Right renal pelvis (tissue), 4 donors: ENCODE data around the gene GNG14. TPM values are rescaled to one million over a fixed set of nuclear protein-coding genes. Genes with fewer than 3 reads are reported as not detected.
"Not testable (repeated sequence)": the region's sequence is repeated elsewhere in the genome, so short reads cannot be mapped to it uniquely, and the experiment has no call there.

Experiments used
- DNase-seq, 4 donors: peaks; one replicate each; pipeline ENCODE4 v3.0.0-alpha.2; 2013; ENCODE audit warnings: low read depth in 4 of 4, low spot score in 3 of 4, missing footprints in 1 of 4
- polyA plus RNA-seq, 4 donors: library from polyadenylated mRNA; unstranded; fragments of 120-200 nt; gene quantifications; one replicate each; pipeline ENCODE4 v1.2.1, GENCODE V29; 2013; ENCODE audit not compliant: insufficient read length in 4 of 4

GNG14 gene
- polyA plus RNA-seq, 4 donors = 0.39 to 0.56 TPM; not detected in 2

- DNase-seq = no peak
Observed at GRCh38 chr19:12695096-12695495, 7.3 kb downstream of the GNG14 start.

GRCh38 chr19:12695514-12695913, 7.7 kb downstream of the GNG14 start:
- DNase-seq = no peak

- DNase-seq = no peak
Observed at GRCh38 chr19:12695997-12696365, 8.2 kb downstream of the GNG14 start.

GRCh38 chr19:12696366-12697335, 8.9 kb downstream of the GNG14 start, which contains the start of gene FBXW9:
Gene FBXW9 (minus strand): TSS chr19:12696631. CDS start chr19:12696581, 50 bp downstream.
- DNase-seq = peak; percentile 91 to 95 (median 94)

- DNase-seq = not testable (repeated sequence)
Observed at GRCh38 chr19:12697425-12697824, 9.6 kb downstream of the GNG14 start.

GRCh38 chr19:12698138-12698537, 10.3 kb downstream of the GNG14 start:
- no peak for DNase-seq

GRCh38 chr19:12701596-12702282, 13.9 kb downstream of the GNG14 start:
- DNase-seq = no peak

- DNase-seq = no peak
Observed at GRCh38 chr19:12703046-12703445, 15.2 kb downstream of the GNG14 start.

GRCh38 chr19:12705169-12705568, 17.4 kb downstream of the GNG14 start:
- no peak for DNase-seq

GRCh38 chr19:12705654-12706331, 18.0 kb downstream of the GNG14 start:
- DNase-seq = no peak

GRCh38 chr19:12706332-12706718, 18.5 kb downstream of the GNG14 start:
- DNase-seq = no peak

GRCh38 chr19:12708641-12709040, 20.8 kb downstream of the GNG14 start:
- no peak for DNase-seq

GRCh38 chr19:12711187-12711586, 23.4 kb downstream of the GNG14 start:
- no peak for DNase-seq

GRCh38 chr19:12712077-12712476, 24.3 kb downstream of the GNG14 start:
- not testable (repeated sequence) for DNase-seq

- DNase-seq = not testable (repeated sequence)
Observed at GRCh38 chr19:12713304-12713703, 25.5 kb downstream of the GNG14 start.

GRCh38 chr19:12715102-12715501, 27.3 kb downstream of the GNG14 start:
- no peak for DNase-seq

GRCh38 chr19:12715929-12716328, 28.1 kb downstream of the GNG14 start:
- DNase-seq = no peak

- no peak for DNase-seq
Observed at GRCh38 chr19:12720296-12720695, 32.5 kb downstream of the GNG14 start.

GRCh38 chr19:12720851-12721655, 33.3 kb downstream of the GNG14 start:
- no peak for DNase-seq
